Stimulated activated CD8-positive, alpha-beta memory T cell treated with anti-CD3 and anti-CD28 coated beads, Interleukin-15, amount 100 ng/mL, for 48 hours (primary cell): ENCODE results near the gene CRAT.
A peak's percentile ranks its signal among the peaks of the same experiment; 100 is the strongest.

Source experiments
- DNase-seq, 2 donors: peaks; one replicate each; pipeline ENCODE4 v3.0.0-alpha.2; 2020; ENCODE audit warnings: low read depth in 2 of 2

The CRAT gene

DNA sequence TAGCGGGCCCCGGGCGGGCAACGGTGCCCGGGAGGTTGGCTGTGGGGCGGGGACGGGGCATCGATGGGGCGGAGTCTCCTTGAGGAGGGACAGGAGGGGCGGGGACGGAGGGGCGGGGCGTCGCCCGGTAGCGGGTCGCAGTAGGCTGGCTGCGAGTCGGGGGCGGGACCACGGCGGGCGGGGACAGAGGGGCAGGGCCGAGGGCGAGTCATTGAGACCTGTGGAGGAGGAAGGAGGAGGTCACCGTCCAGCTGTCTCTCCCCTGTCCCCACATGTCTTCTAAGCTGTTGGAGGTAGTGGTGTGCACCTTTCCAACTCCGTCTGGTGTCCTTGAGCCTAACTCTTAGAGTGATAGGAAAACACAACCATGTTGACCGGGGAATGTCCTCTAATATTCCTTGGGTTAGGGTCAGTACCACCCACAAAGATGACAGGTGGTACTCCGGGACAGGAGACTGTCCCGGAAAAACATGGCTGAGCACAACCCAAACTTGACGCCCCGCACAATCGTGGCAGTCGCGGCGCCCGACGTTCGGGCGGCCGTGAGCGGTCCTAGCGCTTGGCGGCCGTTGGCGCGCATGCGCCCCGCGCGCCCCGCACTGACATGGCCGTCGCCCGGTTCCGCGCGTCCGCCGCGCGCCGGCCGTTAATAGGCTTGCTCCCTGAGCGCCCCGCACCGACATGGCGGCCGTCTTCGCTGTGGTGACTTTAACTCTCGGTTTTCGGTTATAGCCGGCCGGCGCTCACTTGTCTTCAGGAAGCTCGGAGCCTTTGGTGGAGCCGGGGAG lies at the start of gene CRAT, which contains the start of gene PTPA:
Gene CRAT (minus strand): TSS at position 54 of the 788 bp plus-strand sequence. CDS start 284 bp downstream, outside the sequence.
Gene PTPA (plus strand): TSS at position 676 of the 788 bp plus-strand sequence. CDS start 186 bp downstream, outside the sequence.
- DNase-seq, result peak; percentile 94 to 96

DNA sequence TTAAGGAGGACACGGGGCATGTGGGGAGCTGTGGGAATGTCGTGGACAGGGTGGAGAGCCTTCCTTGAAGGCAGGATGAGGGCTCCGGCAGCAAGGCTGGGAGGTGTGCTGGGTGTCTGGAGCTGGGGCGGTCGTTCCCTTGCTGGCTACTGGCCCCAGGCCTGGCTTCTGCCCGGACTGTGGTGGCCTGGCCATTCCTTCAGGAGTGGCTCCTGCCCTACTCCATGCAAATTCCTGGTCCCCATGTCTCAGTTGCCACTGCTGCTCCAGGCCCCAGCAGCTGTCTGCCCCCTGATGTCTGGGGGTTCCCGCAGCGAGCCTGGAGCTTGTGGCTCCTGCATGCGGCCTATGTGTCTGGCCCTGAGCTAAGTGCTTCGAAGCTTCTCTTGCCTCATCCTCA lies 45.6 kb upstream of the CRAT start:
- DNase-seq, result no peak

DNA sequence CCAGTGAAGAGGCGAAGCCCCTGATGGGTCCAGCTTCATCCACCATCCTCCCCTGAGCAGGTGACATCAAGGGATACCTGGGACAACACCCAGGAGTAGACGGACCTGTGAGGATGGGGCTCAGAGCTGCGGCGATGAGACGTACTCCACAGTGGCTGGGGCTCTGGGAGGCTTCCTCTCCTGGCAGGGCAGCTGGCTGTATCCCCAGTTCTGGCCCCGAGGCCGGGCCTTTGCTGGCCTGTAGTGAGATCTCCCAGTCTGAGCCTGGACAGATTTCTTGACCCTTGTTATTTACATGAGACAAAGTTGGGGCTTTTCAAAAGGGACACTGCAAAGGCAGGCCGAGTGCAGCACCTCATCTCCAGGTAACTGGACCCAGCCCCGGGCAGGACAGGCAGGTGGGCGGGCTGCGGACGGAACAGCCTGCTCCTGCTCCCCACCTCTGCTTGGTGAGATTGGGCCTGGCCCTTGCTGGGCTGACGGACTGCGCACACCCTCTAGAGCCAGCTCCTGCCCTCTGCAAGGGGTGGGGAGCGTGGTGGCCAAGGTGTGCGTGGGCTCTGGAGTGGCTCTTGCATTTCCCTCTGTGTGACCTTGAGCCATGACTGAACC lies 44.4 kb upstream of the CRAT start:
- DNase-seq, result no peak

DNA sequence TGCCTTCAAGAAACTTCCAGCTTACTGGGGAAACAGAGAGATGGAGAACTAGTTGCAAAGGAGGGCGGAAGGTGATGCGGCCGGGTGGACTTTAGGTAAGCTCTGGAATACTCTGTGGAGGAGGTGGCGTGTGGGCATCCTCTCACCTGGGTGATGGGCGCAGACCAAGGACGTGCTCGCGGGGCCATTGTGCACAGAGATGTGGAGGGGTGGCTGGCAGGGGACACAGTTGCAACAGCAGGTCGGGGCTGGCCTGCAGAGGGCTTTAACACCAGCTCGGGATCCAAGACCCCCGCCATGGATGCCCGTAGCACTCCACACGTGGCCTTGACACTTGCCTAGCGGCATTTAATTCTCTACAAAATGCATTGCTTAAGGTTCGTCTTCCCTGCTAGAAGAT lies 40.9 kb upstream of the CRAT start:
- no peak for DNase-seq

DNA sequence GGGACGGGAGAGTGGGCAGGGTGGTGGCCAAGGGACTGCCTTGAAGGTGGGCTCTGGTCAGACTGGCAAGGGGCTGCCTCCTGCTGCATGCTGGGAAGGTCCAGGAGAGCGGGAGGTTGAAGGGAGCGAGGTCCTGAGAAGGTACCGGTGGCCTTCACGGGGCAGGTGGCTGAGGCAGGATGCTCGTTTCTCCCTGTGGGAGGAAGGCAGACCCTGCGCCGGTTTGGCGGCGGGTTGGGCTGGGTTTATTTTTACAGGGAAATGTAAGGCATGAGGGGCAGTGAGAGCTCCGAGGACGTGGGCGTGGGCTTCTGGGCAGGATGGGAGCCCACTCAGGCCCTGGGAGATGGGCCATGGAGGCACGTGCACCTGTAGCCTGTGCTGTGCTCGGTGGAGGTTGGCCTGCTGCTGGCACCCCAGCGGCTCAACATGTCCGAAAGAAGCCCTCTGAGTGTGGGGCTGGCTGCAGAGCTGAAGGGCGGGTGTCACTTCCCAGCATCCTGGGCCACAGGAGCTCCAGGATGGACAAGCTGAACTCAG lies 40.1 kb upstream of the CRAT start:
- no peak for DNase-seq

DNA sequence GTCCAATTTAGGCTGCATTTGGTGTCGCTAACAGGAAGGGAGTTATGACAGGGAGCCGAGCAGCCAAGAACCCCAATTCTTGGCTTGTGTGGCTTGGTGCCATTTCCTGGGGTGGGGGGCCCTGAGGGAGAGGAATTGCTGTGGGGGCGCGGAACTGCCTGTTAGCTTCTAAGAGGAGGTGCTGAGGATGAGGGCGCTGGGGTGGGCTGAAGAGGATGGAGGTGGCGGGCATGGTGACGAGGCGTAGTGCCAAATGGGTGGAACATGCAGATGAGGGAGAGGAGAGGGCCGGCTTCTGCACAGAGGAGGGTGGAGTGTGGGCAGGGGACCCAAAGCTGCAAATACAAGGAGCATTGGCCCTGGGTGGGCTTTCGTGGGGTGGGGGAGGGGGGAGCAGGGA lies 39.5 kb upstream of the CRAT start:
- DNase-seq, result no peak

DNA sequence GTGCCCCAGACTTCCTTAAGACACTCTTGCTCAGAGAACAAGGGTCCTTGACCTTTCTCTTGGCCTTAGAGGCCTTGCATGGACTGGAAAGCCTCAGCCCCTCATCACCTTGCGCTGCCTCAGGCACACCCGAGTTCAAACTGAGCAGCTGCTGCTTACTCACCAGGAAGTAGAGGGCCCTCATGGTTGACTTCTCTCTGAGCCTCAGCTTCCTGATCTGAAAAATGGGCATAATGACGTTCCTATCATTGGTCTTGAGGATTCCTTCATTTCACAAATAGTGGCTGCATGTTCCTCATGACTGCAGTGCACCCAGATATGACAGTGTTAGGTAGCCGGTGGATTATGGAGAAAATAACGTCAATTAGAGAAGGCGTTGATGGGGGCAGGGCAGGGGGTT lies 38.8 kb upstream of the CRAT start:
- DNase-seq, result no peak

DNA sequence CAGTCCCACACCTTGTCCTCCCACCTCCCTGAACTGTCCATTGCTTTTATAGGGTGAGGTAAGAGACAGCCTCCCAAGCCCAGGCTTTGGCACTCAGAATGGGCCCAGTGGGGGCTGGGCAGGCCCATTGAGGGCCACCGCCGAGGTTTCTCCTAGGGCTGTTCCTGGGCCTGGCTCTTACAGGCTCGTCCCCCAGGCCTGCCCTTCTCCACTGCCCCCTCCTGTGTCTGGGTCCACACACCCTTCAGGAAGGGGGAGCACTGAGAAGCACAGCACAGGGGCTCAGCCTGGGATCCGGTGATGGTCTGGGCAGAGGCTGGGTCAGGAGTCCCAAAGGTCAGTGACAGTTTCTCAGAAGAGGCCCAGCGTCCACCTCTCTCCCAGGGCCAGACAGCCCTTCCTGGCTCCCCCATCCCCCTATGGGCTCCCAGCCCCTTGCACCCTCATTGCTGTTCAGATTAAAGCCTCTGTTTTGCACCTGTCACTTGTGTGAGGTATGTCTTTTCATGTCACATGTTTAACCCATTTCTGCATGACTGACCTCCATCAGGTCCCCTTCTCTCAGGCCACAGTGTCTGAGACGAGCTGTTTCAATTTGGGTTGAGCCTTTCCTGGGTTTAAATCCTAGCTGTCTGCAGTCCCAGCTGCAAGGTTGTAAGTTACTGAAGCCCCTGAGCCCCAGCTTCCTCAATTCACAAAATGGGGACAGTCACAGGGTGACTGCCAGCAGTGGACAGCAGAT lies 38.0 kb upstream of the CRAT start:
- DNase-seq, result no peak

DNA sequence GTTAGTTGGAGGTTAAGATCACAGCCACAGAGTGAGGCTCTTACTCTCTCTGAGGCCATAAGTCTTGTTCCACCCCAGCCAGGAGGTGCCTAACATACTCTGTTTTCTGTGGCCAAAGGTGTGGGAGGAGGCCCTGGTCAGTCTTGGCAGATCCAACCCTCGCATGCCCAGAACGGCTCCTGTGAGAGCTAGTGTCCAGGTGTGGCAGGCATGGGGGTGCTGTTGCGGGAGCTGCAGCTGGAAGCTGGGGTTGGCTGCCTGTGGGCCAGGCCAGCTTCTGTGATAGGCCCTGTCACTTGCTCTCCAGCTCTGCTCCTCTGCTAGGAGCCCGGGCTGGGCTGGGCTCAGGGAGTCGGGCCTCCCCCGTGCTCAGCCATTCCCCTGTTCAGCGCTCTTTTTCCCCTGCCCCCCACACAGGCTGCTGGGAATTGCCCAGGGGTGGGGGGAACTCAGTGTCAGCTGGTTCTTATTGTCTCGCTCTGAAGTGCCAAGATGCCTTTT lies 35.9 kb upstream of the CRAT start:
- no peak for DNase-seq

DNA sequence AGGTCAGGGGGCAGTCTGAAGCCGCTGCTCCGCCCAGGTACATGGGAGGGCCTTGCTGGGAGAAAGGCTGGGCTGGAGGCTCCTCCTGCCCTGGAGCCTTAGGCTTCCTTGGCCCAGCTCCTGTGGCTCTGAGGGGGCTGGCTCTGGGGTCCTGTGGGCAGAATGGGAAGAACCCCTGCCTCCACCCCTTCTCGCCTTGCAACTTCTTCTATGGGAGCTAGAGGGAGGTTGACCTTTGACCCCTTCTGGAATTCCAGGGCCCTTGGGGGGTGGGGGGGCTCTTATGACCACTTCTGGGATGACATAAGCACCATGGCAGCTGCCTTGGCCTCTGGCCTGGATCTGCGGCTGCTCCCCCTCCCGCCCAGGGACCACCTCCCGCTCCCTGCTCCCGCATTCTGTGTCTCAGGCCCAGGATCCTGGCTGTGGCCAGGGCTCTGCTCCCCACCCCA lies 35.3 kb upstream of the CRAT start:
- DNase-seq, result no peak

DNA sequence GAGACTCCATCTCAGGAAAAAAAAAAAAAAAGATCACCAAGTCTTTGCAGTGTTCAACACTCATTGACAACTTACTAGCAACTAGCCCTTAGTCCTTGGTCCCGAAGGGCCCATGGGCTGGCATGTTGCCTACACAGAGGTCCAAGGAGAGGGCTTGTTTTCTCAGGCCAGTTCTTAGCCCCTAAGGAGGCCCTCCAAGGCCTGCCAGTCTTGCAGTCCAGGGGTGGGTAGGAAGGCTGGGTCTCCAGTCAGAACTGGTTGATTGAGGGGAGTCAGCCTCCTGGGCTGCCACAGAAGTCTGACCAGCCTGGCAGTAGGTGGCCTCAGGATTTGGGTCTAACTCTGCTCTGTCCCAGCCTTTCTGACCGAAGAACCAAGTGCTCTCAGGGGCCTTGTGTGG lies 34.7 kb upstream of the CRAT start:
- DNase-seq, result no peak

DNA sequence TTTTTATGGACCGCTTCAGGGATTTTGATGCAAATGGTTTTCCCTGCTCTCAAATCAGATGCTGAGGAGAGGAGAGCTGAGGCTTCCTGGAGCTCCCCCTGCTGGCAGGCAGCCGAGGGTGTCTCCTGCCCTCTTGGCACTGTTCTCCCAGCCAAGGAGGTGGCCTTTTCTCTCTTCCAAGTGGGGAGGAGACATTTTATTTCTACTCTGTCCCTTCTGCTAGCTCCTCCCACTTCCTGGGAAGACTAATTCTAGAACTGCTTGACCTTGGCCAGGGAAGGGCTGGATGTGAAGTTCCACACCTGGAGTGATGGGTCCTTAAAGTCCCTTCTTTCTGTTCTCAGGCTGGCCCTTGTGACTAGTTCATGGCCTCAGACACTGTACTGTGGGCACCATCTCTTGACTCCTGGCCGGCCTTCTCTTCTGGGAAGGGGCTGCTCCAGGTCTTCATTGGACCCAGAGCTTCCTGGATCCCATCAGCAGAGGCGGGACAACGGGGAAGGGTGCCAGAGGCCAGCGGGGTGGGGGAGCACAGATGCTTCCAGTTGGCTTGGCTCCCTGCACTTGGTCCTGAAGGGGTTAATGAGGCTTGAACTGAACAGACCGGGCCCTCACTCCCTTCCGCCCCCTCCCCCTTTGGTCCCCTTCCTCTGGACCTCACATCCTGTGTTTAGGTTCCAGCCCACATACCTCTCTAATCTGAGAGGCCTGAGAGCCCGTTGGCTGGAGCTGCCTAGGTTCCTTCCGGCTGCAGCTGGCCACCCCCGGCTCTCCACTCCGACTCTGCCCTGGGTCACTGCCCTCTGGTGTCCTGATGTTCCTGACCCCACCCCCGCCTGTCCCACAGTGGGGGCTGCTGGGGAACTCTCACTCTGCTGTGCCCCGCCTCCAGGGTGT lies 32.7 kb upstream of the CRAT start:
- DNase-seq, result peak; percentile 41 to 54

DNA sequence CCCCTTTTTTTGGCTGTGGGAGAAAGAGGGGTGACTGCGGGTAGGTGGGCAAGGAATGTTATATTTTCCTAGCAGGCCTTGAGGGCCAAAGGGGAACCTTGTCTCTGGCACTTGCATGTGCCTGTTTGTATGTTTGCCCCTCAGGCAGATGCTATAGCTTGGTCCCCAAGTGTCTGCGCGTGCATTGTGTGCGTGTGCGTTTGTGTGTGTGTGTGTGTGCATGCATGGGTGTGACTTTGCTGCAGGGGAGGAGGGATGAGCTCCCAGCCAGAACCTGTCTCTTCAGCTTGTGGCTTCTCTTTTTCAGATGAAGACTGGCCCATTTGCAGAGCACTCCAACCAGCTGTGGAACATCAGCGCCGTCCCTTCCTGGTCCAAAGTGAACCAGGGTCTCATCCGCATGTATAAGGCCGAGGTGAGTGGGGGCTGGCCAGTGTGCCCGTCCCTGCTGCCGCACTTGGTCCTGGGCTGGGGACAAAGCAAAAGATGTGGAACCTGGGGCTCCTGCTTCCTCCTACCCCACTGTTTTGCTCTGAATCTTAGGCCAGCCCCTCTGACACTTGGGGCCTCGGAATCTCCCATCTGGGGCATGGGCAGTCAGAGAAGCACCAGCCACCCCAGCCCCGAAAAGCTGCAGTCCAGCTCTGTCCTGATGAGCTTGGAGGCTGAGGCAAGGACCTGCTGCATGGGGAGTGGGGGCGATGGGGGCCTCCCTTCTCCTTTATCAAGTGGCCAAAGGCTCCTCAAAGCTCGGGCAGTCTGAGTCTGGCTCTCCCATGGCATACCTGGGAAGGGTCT lies 31.7 kb upstream of the CRAT start:
- DNase-seq, result no peak

DNA sequence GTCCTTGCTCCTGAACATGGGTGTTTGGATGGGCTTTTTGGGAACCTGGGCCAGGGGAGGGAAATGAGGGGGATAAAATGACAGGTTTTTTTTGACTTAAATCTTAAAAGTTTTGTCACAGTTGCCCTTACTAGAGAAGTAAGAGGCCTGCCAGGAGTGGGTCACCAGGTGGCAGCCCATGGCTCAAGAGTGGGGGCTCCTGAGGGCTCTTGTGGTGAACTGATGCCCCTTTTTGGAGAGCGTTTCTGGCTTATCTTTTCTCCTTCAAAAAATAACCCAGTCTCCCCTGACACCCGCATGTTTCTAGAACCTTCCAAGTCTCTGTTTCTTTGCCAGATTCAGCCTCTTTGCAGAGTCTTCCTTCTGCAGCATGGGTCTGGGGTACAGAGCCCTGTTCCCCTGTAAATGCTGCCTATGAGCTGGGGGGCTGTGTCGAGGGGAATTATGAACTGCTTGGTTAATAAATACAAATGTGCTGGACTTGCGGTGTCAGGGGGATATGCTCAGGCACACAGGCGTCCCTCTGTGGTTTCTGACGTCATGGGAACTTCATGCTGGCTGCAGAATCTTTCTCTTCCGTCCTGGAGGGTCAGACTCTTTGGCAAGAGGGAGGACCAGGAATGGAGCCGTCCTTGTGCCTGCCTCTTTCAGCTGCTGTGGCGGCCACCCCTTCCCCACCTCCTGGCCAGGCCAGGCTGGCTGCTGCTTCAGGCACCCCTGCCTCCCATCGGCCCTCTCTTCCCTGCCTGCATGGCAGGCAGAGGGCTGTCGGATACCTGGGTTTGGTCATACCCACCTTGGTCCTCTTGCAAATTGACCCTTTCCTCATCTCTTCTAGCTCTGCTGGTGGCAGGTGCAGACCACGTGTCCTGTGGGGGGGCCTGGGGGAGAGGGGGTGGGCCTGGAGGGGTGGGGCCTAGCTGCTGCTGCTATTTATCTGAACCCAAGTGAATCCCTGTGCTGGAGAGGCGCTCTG lies 30.8 kb upstream of the CRAT start:
- peak in 1 of 2 donors; percentile 40 for DNase-seq

DNA sequence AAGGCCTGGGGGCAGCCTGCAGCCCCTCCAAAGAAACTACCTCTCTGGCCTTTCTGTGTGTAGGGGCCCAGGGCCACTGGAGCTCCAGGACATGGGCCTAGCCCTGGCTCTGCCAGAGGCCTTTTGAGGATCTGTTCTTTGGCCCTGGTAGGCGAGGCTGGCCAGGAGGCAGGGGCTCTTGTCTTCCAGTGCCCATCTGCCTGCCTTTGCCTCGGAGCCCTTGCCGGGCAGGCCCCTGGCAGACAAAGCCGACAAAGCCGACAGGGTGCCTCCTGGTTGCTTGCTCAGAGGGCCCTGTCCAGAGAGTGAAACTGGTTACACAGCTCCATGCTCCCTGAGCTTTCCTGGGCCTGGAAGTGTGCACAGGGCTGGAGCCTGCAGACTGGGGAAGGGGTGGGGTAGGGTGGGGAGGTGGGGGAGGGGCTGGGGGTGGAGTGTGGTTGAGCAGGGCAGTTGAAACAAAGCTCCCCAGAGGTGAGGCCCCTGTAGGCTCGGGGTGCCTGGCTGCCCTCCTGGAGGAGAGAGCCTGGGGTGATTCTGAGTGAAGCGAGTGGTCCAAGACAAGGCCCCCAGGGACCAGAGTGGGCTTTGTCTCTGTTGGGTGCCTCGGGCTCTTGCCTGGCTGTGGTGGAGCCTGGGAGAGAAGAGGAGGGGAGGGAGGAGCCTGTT lies 29.9 kb upstream of the CRAT start:
- no peak for DNase-seq

DNA sequence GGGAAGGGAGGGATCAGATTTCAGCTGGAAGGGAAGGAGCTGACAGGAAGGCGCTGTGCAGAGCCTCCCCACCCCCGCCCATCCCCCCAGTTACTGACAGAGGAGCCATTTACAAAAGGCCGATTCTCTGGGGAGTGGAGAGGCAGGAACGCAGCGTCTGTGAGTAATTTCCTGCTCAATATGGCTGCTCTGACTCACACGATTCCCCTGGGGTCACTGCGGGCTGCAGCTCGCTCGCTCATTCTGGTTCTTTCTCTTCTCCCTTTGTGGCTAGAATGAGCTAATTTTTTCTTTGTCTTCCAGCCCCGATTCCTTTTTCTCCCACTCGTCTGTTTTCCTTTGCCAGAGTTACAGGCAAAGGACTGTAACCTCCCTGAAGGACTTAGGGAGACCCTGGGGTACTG lies 29.4 kb upstream of the CRAT start:
- peak; percentile 76 to 78 for DNase-seq

DNA sequence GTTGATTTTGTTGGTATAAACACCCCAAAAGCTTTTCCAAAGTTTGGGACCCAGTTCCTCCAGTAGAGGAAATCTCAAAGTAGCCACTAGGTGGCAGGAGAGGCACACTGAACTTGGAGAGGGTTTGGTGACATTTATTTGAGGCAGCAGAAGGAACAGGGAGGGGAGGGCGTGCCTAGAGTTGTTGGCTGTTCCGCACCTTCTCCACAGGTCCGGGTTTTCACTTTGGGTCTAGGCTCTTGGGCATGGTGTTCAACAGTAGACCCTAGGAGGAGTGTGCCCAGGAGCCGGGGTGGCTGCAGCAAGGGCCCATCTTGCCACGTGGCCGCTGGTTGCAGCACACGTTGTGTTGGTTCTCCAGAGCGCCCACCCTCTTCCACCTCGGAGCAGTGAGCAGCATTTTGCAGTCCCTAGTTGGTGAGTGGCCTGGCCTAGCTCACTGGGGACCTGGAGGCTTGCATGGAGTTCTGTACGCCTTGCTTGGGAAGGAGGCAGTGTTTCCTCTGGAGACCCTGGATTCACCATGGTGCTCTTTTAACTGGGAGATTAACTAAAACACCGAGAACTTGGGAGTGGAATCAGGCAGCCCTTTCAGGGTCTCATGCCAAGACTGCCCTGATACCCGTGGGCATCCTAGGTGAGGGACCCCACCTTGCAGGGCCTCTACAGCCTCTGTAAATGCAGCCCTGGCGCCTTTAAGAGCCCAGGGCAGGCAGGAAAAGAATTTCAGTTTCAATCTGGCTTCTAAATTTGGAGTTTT lies 28.8 kb upstream of the CRAT start:
- DNase-seq, result peak; percentile 53 to 57
